HepG2 (cell line): ENCODE data around the gene TBL2. TPM values are rescaled to one million over a fixed set of nuclear protein-coding genes. Genes with fewer than 3 reads are reported as not detected.

Source experiments
- ATAC-seq: fragments of 200-7000 bp; cut with Tn5 transposase; 3 replicates; pipeline ENCODE4 v1.9.1; 2020; ENCODE audit warnings: mild to moderate bottlenecking, moderate library complexity
- BruUV-seq: library from RNA; stranded (reverse); fragments of 400-500 nt; replicated peaks from 2 replicates; lab custom pipeline; 2021; lab: Mats Ljungman, UMichigan
- CTCF ChIA-PET: fragments of 300-600 bp; formaldehyde crosslinking; extraction: SDS; loops from one replicate; lab custom pipeline; 2021; ENCODE audit warnings: low total read pairs, inconsistent platforms, low intra/inter-chr PET ratio; lab: Yijun Ruan, JAX
- POLR2A ChIA-PET: fragments of 350-600 bp; sonication (Branson Sonifier 250); formaldehyde crosslinking; loops from one replicate; lab custom pipeline; 2020; ENCODE audit warnings: antibody characterized with exemption, inconsistent platforms; lab: Yijun Ruan, JAX
- DNase-seq: peaks from one replicate; pipeline ENCODE4 v3.0.0-alpha.2; 2015; ENCODE audit warnings: low spot score
- FAIRE-seq: peaks from 3 replicates; lab custom pipeline; 2011; peaks lifted over from hg19 to GRCh38; lab: Jason Lieb, UNC
- H2AFZ ChIP-seq: one replicate; pipeline ENCODE4 v1.6.1; 2011; ENCODE audit warnings: low read length, inconsistent platforms
- H3K27ac ChIP-seq: fragments of 300-600 bp; 3 replicates; pipeline ENCODE4 v1.8.0; 2011; ENCODE audit warnings: mixed run types, mild to moderate bottlenecking, mixed read lengths, low read length, inconsistent platforms; ENCODE audit not compliant: insufficient read depth; ENCODE audit errors: extremely low read length
- H3K27me3 ChIP-seq, 2 experiments: fragments of 200-600 bp in 1 of 2; 2 replicates in 1 of 2; 3 replicates in 1 of 2; pipeline versions ENCODE4 v1.6.0 to v1.8.0; 2011; ENCODE audit warnings: low read length in 2 of 2, mild to moderate bottlenecking in 2 of 2, moderate library complexity in 2 of 2, inconsistent platforms in 1 of 2; ENCODE audit not compliant: insufficient read depth in 2 of 2, control insufficient read depth in 1 of 2
- H3K36me3 ChIP-seq, 2 experiments: fragments of 200-600 bp in 1 of 2; replicated peaks in 1 of 2; 2 replicates in 1 of 2; 3 replicates in 1 of 2; pipeline versions ENCODE4 v1.5.1 to v1.8.0; 2011; ENCODE audit warnings: low read length in 2 of 2, inconsistent platforms in 1 of 2; ENCODE audit not compliant: insufficient read depth in 2 of 2, control insufficient read depth in 1 of 2
- H3K4me1 ChIP-seq: 2 replicates; pipeline ENCODE4 v1.5.1; 2012; ENCODE audit warnings: low read length, inconsistent platforms; ENCODE audit not compliant: insufficient read depth
- H3K4me2 ChIP-seq: 2 replicates; pipeline ENCODE4 v1.6.0; 2011; ENCODE audit warnings: low read depth, low read length, inconsistent platforms
- H3K4me3 ChIP-seq, 3 experiments: fragments of 200-600 bp in 1 of 3; sonication (generic), shearing (Covaris generic) in 1 of 3; replicated peaks in 1 of 3; 2 replicates each; pipeline ENCODE4 v1.5.1; 2011 to 2016; ENCODE audit warnings: low read length in 3 of 3, inconsistent platforms in 2 of 3, low read depth in 2 of 3, mild to moderate bottlenecking in 2 of 3, control low read depth in 1 of 3, mixed read lengths in 1 of 3; ENCODE audit not compliant: insufficient read depth in 1 of 3
- H3K79me2 ChIP-seq: one replicate; pipeline ENCODE4 v1.6.1; 2011; ENCODE audit warnings: low read length, inconsistent platforms; ENCODE audit not compliant: insufficient read depth
- H3K9ac ChIP-seq: 2 replicates; pipeline ENCODE4 v1.6.0; 2011; ENCODE audit warnings: mild to moderate bottlenecking, low read depth, low read length, inconsistent platforms; ENCODE audit not compliant: insufficient read depth
- H3K9me3 ChIP-seq: 2 replicates; pipeline ENCODE4 v1.5.1; 2012; ENCODE audit warnings: mild to moderate bottlenecking, low read length
- H4K20me1 ChIP-seq: 2 replicates; pipeline ENCODE4 v1.6.0; 2011; ENCODE audit warnings: inconsistent platforms, mild to moderate bottlenecking, low read length, moderate library complexity; ENCODE audit not compliant: insufficient read depth
- AGO1 ChIP-seq: fragments of 200-400 bp; formaldehyde crosslinking; IDR thresholded peaks from 2 replicates; pipeline ENCODE4 v1.6.1; 2017; ENCODE audit warnings: mild to moderate bottlenecking, low read depth, low read length, moderate library complexity; ENCODE audit not compliant: poor library complexity, severe bottlenecking
- ATF7-NPFF ChIP-seq: sonication (generic); formaldehyde crosslinking; IDR thresholded peaks from 2 replicates; pipeline ENCODE4 v1.8.1; 2023; ENCODE audit warnings: mild to moderate bottlenecking, low read depth, missing genetic modification reagents, moderate library complexity
- CEBPB ChIP-seq: IDR thresholded peaks from 2 replicates; pipeline ENCODE4 v1.6.1; 2011; ENCODE audit warnings: low read depth, low read length, improper control_type of control experiment, borderline replicate concordance
- FOXA1 ChIP-seq, 2 experiments: fragments of 450-650 bp in 1 of 2; sonication (generic) in 1 of 2; formaldehyde crosslinking in 1 of 2; IDR thresholded peaks; 2 replicates each; pipeline versions ENCODE4 v1.4.0 to v1.6.1; 2016 to 2020; ENCODE audit warnings: missing genetic modification reagents in 1 of 2
- HNRNPK ChIP-seq: fragments of 200-400 bp; formaldehyde crosslinking; IDR thresholded peaks from 2 replicates; pipeline ENCODE4 v1.6.1; 2018; ENCODE audit warnings: low read length, low read depth, moderate library complexity, mild to moderate bottlenecking; ENCODE audit not compliant: poor library complexity, severe bottlenecking
- IKZF4 ChIP-seq: sonication (generic); formaldehyde crosslinking; IDR thresholded peaks from 2 replicates; pipeline ENCODE4 v1.5.1; 2020; ENCODE audit warnings: borderline replicate concordance, mild to moderate bottlenecking, low read depth, missing genetic modification reagents; ENCODE audit errors: not compliant biosample characterization
- MBD4 ChIP-seq: IDR thresholded peaks from 2 replicates; pipeline ENCODE4 v1.6.1; 2012; ENCODE audit warnings: low read length, inconsistent platforms, borderline replicate concordance
- MTA3 ChIP-seq: sonication (generic); formaldehyde crosslinking; IDR thresholded peaks from 2 replicates; pipeline ENCODE4 v1.4.0; 2020; ENCODE audit warnings: missing genetic modification reagents
- NCOA2 ChIP-seq: sonication (generic); formaldehyde crosslinking; IDR thresholded peaks from 2 replicates; pipeline ENCODE4 v1.8.0; 2022; ENCODE audit warnings: inconsistent platforms
- PHB2 ChIP-seq: fragments of 450-650 bp; IDR thresholded peaks from 2 replicates; pipeline ENCODE4 v1.6.1; 2018; ENCODE audit not compliant: partially characterized antibody
- POLR2AphosphoS2 ChIP-seq: IDR thresholded peaks from 2 replicates; pipeline ENCODE4 v1.6.1; 2011; ENCODE audit warnings: low read depth, low read length, improper control_type of control experiment
- POLR2AphosphoS5 ChIP-seq: IDR thresholded peaks from 2 replicates; pipeline ENCODE4 v1.6.1; 2012; ENCODE audit warnings: low read depth, low read length
- RAD21 ChIP-seq: fragments of 450-650 bp; formaldehyde crosslinking; IDR thresholded peaks from 2 replicates; pipeline ENCODE4 v1.5.0; 2020; ENCODE audit warnings: mild to moderate bottlenecking
- SCMH1 ChIP-seq: sonication (generic); formaldehyde crosslinking; IDR thresholded peaks from 2 replicates; pipeline ENCODE4 v1.9.0; 2021; ENCODE audit warnings: missing genetic modification reagents, mild to moderate bottlenecking, borderline replicate concordance
- SSRP1 ChIP-seq: IDR thresholded peaks from 2 replicates; pipeline ENCODE4 v1.6.1; 2016; ENCODE audit warnings: control low read depth
- XRCC5 ChIP-seq: fragments of 200-400 bp; formaldehyde crosslinking; optimal IDR thresholded peaks from 2 replicates; pipeline ENCODE3; 2017; ENCODE audit warnings: mild to moderate bottlenecking, low read length
- ZNF205 ChIP-seq: IDR thresholded peaks from 2 replicates; pipeline ENCODE4 v1.6.1; 2018; ENCODE audit warnings: missing biosample characterization, missing genetic modification reagents
- ZNF274 ChIP-seq: sonication (generic); formaldehyde crosslinking; IDR thresholded peaks from 2 replicates; pipeline ENCODE4 v1.5.1; 2020; ENCODE audit warnings: mild to moderate bottlenecking, missing genetic modification reagents
- ZNF589 ChIP-seq: sonication (generic); formaldehyde crosslinking; conservative IDR thresholded peaks from 2 replicates; pipeline ENCODE4 v1.8.0; 2022; ENCODE audit warnings: mild to moderate bottlenecking, moderate library complexity, missing genetic modification reagents
- WGBS: methylation state at CpG from one replicate; pipeline ENCODE4 v1.1.6; 2017; ENCODE audit warnings: low lambda C conversion rate; 5-methylcytosine and 5-hydroxymethylcytosine counted together
- in situ Hi-C: cut with HindIII; loops from 2 replicates; pipeline ENCODE4 v1.10.0; 2017; ENCODE audit warnings: low pct_unique_long_range_greater_than_20kb; ENCODE audit not compliant: extremely low pct_ligation_motif_present
- intact Hi-C: fragments of 100-400 bp; cut with micrococcal nuclease; formaldehyde crosslinking; loops from one replicate; pipeline ENCODE4 v1.10.0; 2022; ENCODE audit not compliant: unreplicated experiment
- polyA plus RNA-seq, 8 experiments: library from polyadenylated mRNA; depleted of rRNA in 3 of 8; stranded (reverse) in 7 of 8; unstranded in 1 of 8; fragments of >200 nt; fragmentation: Illumina TruSeq in 4 of 8; extraction: Trizol in 4 of 8; gene quantifications; 2 replicates each; pipeline versions ENCODE4 v1.2.1 to v1.2.3, GENCODE V29; 2011 to 2016; ENCODE audit warnings: low read depth in 4 of 8, missing spikeins in 1 of 8, mixed read lengths in 1 of 8; ENCODE audit not compliant: insufficient read depth in 1 of 8
- total RNA-seq, 5 experiments: library from RNA; depleted of rRNA; stranded (reverse); fragments of >200 nt; fragmentation: Illumina TruSeq; extraction: Trizol; gene quantifications; 2 replicates each; pipeline ENCODE4 v1.2.3, GENCODE V29; 2016; ENCODE audit warnings: low read depth in 1 of 5
- TF ChIP-seq, protein P1 (sequence below): sonication (generic); formaldehyde crosslinking; IDR thresholded peaks from 2 replicates; pipeline ENCODE4 v1.5.1; 2020; ENCODE audit warnings: missing genetic modification reagents, mild to moderate bottlenecking, borderline replicate concordance

Gene TBL2
- total and polyA plus RNA-seq, 2 of the 13 experiments (the other 11 are each of a cell fraction or from before 2014, with no cell fraction given), result 43.4 to 47.2 TPM

DNA sequence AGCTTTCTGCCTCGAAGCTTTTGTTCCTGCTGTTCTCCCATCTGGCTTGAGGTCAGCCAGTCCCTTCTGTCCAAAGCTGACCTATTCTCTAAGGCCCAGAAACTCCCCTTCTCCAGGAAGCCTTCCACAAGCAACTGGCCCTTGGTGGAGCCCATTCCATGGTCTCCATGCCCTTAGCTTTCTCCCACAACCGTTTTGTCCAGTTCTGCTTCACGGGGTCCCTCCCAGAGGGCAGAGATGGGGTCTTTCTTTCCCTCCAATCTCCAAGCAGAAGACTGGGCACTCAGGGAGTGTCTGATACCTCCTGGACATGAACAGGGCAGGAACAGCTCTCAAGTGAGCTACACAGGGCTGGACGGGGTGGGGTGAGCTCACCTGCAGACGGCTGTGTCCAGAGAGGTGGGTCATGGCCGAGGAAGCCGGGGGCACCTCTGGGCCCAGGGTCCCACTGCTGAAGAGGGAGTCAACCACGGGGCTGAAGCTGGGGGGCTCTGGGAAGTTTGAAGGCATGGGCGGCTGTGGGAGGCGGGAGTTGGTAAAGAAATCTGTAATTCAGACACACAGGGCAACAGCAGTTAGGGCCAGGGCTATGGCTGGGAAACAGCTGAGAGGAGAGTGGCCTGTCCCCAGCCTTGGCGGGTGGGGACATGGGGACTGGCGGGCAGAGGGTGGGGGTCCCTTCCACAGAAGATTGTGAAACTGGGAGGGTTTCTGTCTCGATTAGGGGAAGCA is 20.9 kb upstream of the TBL2 start (continued):
- TF ChIP-seq ZNF274 (CRISPR knock-in tag), result 0 out of 2 replicates have a peak, but pooled peaks have one; percentile 16
- peak; percentile 65; the same call in 1 of the 2 replicates for TF ChIP-seq POLR2AphosphoS5
- TF ChIP-seq IKZF4 (CRISPR knock-in tag), result no peak
- TF ChIP-seq XRCC5, result no peak

DNA sequence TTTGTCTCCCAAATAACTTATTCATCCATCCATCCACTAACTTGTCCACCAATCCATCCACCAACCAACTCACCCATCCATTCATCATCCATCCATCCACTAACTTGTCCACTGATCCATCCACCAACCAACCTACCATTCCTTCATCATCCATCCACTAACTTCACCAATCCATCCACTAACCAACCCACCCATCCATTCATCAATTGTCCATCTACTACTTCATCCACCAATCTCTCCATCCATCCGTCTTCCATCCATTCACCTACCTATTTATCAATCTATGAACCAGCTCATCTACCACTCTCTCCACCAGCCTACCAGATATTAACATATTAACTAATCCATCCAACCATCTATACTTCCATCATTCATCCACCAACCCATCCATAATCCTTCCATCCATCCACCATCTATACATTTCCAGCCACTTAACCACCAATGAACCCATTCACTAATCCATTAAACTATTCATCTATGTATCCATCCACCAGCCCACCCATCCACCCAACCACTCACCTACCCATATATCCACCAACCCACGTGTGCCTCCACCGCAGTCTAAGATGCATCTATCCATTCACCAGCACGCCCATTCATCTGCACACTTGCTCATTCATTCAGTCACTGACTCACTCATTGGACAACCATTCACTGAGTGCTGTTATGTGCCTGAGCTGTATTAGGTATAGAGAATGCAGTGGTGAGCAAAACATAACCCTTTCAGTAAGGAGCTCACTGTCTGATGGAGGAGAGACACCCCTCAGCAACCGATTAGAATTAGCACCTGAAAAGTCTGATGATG is 19.8 kb upstream of the TBL2 start:
- intact Hi-C loops, result no loop called here
- 95% methylated on average over 5 of the region's 5 CpGs for WGBS
- Histone ChIP-seq H3K27me3 (no peaks in the 10 kb centered on the region), H3K4me2 (no peak overlapping the region), H3K27ac (no peak overlapping the region), H4K20me1 (peaks cover 33% of the 10 kb centered on the region), H3K36me3 (peaks cover 11 to 31% of the 10 kb centered on the region in 2 experiments), H2AFZ (no peak overlapping the region), H3K4me3 (no peak overlapping the region), H3K79me2 (no peaks in the 10 kb centered on the region), H3K4me1 (no peaks in the 10 kb centered on the region), H3K9me3 (no peaks in the 10 kb centered on the region), H3K9ac (no peak overlapping the region)
- no TSS peak for BruUV-seq
- in situ Hi-C loops, result no loop called here
- CTCF ChIA-PET, result no interaction called here
- DNase-seq (no peak), FAIRE-seq (no peak), ATAC-seq (no peak)
- POLR2A ChIA-PET, result interaction anchor here (0.5 to 19.7 kb wide), 2 partner anchors 21 to 99 kb away, joined by 3 to 416 read pairs; partner anchors contain the start of gene MLXIPL
- TF ChIP-seq RAD21 (CRISPR knock-in tag), result peak; percentile 9; the same call in 1 of the 2 replicates
- TF ChIP-seq ZNF205 (CRISPR knock-in tag), result no peak
- peak; percentile 44 for TF ChIP-seq SSRP1 (CRISPR knock-in tag)
- no peak for TF ChIP-seq SCMH1 (CRISPR knock-in tag)
- peak; percentile 8; the same call in 1 of the 2 replicates for TF ChIP-seq FOXA1 (IDR thresholded peaks at IDR 0.05)
- TF ChIP-seq FOXA1 (CRISPR knock-in tag; IDR thresholded peaks at IDR 0.05), result no peak
- no peak for TF ChIP-seq AGO1
- TF ChIP-seq CEBPB, result no peak
- no peak for TF ChIP-seq ATF7-NPFF
- TF ChIP-seq NCOA2 (CRISPR knock-in tag), result no peak
- TF ChIP-seq, protein P1, sequence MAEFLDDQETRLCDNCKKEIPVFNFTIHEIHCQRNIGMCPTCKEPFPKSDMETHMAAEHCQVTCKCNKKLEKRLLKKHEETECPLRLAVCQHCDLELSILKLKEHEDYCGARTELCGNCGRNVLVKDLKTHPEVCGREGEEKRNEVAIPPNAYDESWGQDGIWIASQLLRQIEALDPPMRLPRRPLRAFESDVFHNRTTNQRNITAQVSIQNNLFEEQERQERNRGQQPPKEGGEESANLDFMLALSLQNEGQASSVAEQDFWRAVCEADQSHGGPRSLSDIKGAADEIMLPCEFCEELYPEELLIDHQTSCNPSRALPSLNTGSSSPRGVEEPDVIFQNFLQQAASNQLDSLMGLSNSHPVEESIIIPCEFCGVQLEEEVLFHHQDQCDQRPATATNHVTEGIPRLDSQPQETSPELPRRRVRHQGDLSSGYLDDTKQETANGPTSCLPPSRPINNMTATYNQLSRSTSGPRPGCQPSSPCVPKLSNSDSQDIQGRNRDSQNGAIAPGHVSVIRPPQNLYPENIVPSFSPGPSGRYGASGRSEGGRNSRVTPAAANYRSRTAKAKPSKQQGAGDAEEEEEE, result no peak
- TF ChIP-seq PHB2, result peak; percentile 45
- TF ChIP-seq ZNF589 (CRISPR knock-in tag), result 0 out of 2 replicates have a peak, but pooled peaks have one; percentile 45
- TF ChIP-seq POLR2AphosphoS2, result peak; percentile 83; the same call in 1 of the 2 replicates
- no peak for TF ChIP-seq HNRNPK
- no peak for TF ChIP-seq MTA3 (CRISPR knock-in tag)
- 0 out of 2 replicates have a peak, but pooled peaks have one; percentile 27 for TF ChIP-seq MBD4
